GM12873 (cell line): ENCODE data around the gene ZCCHC9.

Experiments used
- TF ChIP-seq, protein P1 (sequence below): IDR thresholded peaks from 2 replicates; pipeline ENCODE4 v1.5.1; 2012; ENCODE audit warnings: low read depth, mild to moderate bottlenecking, moderate library complexity, low read length, control low read depth; ENCODE audit not compliant: insufficient read depth; ENCODE audit errors: missing control alignments

ZCCHC9 gene

DNA sequence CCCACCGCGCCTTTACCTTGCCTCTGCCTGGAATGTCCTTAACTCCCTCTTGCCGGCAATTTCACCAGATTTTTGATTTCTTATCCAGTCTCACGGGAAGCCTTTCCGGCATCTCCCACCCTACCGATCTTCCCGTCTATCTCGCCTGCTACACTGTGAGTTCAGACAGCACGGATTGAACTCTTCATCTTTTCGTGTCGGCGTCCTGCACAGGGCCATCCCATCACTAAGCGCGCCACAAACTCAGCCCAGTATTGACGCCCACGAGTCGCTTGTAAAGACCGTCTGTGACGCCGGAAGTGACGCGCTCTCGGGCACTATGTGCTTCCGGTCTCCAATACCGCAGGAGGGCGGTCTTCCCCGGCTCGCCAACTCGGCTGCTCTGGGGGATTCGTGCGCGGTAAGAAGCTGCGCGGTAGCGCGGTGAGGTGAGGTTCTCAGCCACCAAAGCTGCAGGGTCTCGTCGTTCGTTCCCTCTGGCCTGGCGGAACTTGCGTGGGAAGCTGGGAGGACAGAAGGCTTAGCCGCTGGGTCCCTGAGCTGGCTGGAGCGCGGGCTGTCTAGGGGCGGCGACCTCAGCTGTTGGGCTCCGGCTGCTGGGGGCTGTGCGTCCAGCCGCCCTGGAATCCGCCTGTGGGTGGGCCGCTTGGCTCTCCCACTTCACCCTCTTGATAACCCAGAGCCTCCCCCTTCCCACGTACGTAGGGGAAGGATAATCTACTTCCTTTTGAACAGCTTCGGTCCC, at the start of gene ZCCHC9:
Gene ZCCHC9, plus strand, starts transcription at position 317 of the 745 bp plus-strand sequence. CDS start 3,171 bp downstream, outside the sequence.
- TF ChIP-seq, protein P1, sequence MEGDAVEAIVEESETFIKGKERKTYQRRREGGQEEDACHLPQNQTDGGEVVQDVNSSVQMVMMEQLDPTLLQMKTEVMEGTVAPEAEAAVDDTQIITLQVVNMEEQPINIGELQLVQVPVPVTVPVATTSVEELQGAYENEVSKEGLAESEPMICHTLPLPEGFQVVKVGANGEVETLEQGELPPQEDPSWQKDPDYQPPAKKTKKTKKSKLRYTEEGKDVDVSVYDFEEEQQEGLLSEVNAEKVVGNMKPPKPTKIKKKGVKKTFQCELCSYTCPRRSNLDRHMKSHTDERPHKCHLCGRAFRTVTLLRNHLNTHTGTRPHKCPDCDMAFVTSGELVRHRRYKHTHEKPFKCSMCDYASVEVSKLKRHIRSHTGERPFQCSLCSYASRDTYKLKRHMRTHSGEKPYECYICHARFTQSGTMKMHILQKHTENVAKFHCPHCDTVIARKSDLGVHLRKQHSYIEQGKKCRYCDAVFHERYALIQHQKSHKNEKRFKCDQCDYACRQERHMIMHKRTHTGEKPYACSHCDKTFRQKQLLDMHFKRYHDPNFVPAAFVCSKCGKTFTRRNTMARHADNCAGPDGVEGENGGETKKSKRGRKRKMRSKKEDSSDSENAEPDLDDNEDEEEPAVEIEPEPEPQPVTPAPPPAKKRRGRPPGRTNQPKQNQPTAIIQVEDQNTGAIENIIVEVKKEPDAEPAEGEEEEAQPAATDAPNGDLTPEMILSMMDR, result peak; percentile 17

DNA sequence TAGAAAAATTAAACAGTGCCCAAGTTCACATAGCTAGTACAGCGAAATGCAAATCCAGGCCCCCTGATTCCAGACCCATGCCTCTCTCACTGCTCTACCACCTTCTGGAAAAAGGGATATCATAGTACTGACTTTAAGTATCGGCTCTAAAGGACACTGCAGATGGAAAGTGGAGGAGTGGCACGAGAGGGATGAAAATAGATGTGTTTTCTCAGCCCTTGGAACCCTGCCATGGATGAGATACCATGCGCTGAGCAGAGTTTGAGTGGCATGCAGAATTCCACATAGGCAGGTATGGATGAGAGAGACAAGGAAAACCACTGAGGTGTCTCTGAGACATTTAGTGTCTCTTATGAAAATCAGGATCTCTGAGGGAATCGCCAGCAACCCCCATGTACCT, 49.5 kb upstream of the ZCCHC9 start:
- TF ChIP-seq, protein P1, result no peak

- TF ChIP-seq, protein P1, result no peak
These were observed 48.5 kb upstream of the ZCCHC9 start for GRCh38 chr5:81252904-81253303.

GRCh38 chr5:81253875-81254274, 47.5 kb upstream of the ZCCHC9 start:
- TF ChIP-seq, protein P1, result no peak

- TF ChIP-seq, protein P1, result no peak
These were observed 46.4 kb upstream of the ZCCHC9 start for GRCh38 chr5:81254886-81255559.

- TF ChIP-seq, protein P1, result no peak
These were observed 44.6 kb upstream of the ZCCHC9 start for GRCh38 chr5:81256766-81257165.

DNA sequence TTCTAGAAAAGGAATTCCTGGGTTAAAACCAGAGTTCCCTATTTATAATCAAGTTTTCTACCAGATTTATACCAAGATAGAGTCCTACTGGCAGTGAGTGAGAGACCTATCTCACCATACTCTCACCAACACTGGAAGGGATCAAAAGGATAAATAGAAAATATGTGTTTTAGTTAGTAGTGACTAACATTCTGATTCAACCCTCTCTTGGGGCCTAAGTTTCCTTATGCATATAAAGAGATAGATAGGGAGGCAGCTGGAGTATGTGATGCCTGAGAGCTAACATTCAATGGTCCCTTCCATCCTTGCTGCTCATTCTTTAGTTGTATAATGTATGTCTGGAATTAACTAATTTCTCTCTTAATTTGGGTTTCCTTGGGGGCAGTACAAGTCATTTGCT, 36.3 kb upstream of the ZCCHC9 start:
- TF ChIP-seq, protein P1, result no peak
